ENCODE measurements around the gene MIPOL1. TPM values are rescaled to one million over a fixed set of nuclear protein-coding genes. Genes with fewer than 3 reads are reported as not detected.

The MIPOL1 gene
- total and polyA plus RNA-seq, 10 donors = 0.50 to 15.5 (median 7.3) TPM

GRCh38 chr14:37417833-37418232 lies 220.1 kb downstream of the MIPOL1 start:
- H3K4me1 ChIP-seq = no peaks in the 10 kb centered on the region
- H3K36me3 ChIP-seq = no peaks in the 10 kb centered on the region
- peaks cover 0 to 4% (median 0%) of the 10 kb centered on the region in 8 donors for H3K9me3 ChIP-seq
- intact Hi-C loops (cut with DNase I; ENCODE audit: low total_unique reads) = no loop called here
- H3K27ac ChIP-seq = no peak overlapping the region
- no peak for TF ChIP-seq POLR2A (IDR thresholded peaks at IDR 0.05)
- TF ChIP-seq, protein P1, sequence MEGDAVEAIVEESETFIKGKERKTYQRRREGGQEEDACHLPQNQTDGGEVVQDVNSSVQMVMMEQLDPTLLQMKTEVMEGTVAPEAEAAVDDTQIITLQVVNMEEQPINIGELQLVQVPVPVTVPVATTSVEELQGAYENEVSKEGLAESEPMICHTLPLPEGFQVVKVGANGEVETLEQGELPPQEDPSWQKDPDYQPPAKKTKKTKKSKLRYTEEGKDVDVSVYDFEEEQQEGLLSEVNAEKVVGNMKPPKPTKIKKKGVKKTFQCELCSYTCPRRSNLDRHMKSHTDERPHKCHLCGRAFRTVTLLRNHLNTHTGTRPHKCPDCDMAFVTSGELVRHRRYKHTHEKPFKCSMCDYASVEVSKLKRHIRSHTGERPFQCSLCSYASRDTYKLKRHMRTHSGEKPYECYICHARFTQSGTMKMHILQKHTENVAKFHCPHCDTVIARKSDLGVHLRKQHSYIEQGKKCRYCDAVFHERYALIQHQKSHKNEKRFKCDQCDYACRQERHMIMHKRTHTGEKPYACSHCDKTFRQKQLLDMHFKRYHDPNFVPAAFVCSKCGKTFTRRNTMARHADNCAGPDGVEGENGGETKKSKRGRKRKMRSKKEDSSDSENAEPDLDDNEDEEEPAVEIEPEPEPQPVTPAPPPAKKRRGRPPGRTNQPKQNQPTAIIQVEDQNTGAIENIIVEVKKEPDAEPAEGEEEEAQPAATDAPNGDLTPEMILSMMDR (IDR thresholded peaks at IDR 0.05 in 8 of 11, conservative IDR thresholded peaks at IDR 0.05 in 3 of 11) = no peak
- TF ChIP-seq POLR2AphosphoS5 (IDR thresholded peaks at IDR 0.05) = no peak
- H3K4me3 ChIP-seq = no peak overlapping the region
- 81 to 98% (median 88%) methylated on average over 1 of the region's 1 CpG for WGBS, 5 donors
- H3K27me3 ChIP-seq (replicated peaks in 1 of 7) = no peaks in the 10 kb centered on the region
- DNase-seq = no peak

- WGBS, 5 donors = 86 to 96% (median 90%) methylated on average over 2 of the region's 2 CpGs
- no peaks in the 10 kb centered on the region for H3K27me3 ChIP-seq (replicated peaks in 1 of 7)
- DNase-seq = no peak
- no peak overlapping the region for H3K4me3 ChIP-seq
- intact Hi-C loops (cut with DNase I; ENCODE audit: low total_unique reads) = no loop called here
- no peaks in the 10 kb centered on the region for H3K36me3 ChIP-seq
- peaks cover 0 to 4% (median 0%) of the 10 kb centered on the region in 8 donors for H3K9me3 ChIP-seq
- TF ChIP-seq POLR2AphosphoS5 (IDR thresholded peaks at IDR 0.05) = no peak
- TF ChIP-seq, protein P1 (IDR thresholded peaks at IDR 0.05 in 8 of 11, conservative IDR thresholded peaks at IDR 0.05 in 3 of 11) = no peak
- no peak for TF ChIP-seq POLR2A (IDR thresholded peaks at IDR 0.05)
- H3K27ac ChIP-seq = no peak overlapping the region
- H3K4me1 ChIP-seq = no peaks in the 10 kb centered on the region
These were observed 222.9 kb downstream of the MIPOL1 start for GRCh38 chr14:37420622-37421021.

- intact Hi-C loops (cut with DNase I; ENCODE audit: low total_unique reads) = no loop called here
- no peak for TF ChIP-seq POLR2AphosphoS5 (IDR thresholded peaks at IDR 0.05)
- TF ChIP-seq, protein P1 (IDR thresholded peaks at IDR 0.05 in 8 of 11, conservative IDR thresholded peaks at IDR 0.05 in 3 of 11) = no peak
- TF ChIP-seq POLR2A (IDR thresholded peaks at IDR 0.05) = no peak
- no peak for DNase-seq
These were observed 224.6 kb downstream of the MIPOL1 start for GRCh38 chr14:37422319-37422718.

DNA sequence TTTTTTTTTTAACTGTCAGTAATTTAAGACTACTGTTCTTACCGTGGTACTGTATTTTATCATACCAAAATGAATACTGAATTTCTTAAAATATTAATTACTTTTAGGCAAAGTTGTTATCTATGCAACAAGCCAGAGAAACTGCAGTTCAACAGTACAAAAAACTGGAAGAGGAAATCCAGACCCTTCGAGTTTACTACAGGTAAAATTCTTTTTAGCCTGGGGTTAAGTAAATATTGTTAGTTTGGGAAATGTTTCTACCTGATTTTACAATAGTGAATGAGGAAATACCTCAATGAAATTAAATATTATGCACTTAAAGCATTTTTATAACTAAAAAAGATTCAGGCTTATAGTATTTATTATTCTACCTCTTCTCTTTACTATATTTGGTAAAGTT lies 225.0 kb downstream of the MIPOL1 start:
- Histone ChIP-seq H3K4me3 (no peak overlapping the region), H3K27ac (no peak overlapping the region), H3K36me3 (no peaks in the 10 kb centered on the region), H3K4me1 (no peaks in the 10 kb centered on the region), H3K27me3 (replicated peaks in 1 of 7) (no peaks in the 10 kb centered on the region), H3K9me3 (no peaks in the 10 kb centered on the region)
- TF ChIP-seq POLR2AphosphoS5 (IDR thresholded peaks at IDR 0.05) = no peak
- TF ChIP-seq POLR2A (IDR thresholded peaks at IDR 0.05) = no peak
- TF ChIP-seq, protein P1 (IDR thresholded peaks at IDR 0.05 in 8 of 11, conservative IDR thresholded peaks at IDR 0.05 in 3 of 11) = no peak
- intact Hi-C loops (cut with DNase I; ENCODE audit: low total_unique reads) = no loop called here
- no peak for DNase-seq
- WGBS, 5 donors = 65 to 83% (median 78%) methylated on average over 2 of the region's 2 CpGs

More at GRCh38 chr14:37422319-37422718, 224.6 kb downstream of the MIPOL1 start:
- Histone ChIP-seq H3K27me3 (replicated peaks in 1 of 7) (no peaks in the 10 kb centered on the region), H3K36me3 (no peaks in the 10 kb centered on the region), H3K4me3 (no peak overlapping the region), H3K9me3 (no peaks in the 10 kb centered on the region), H3K4me1 (no peaks in the 10 kb centered on the region), H3K27ac (no peak overlapping the region)
